PC-9 (cell line): Measurements from ENCODE around the gene CNOT3. TPM values are rescaled to one million over a fixed set of nuclear protein-coding genes. Genes with fewer than 3 reads are reported as not detected.
A peak's percentile ranks its signal among the peaks of the same experiment; 100 is the strongest.

ENCODE experiments used
- BruUV-seq: library from RNA; stranded (reverse); fragments of 400-500 nt; replicated peaks from 2 replicates; lab custom pipeline; 2021; lab: Mats Ljungman, UMichigan
- CTCF ChIA-PET: fragments of 300-600 bp; sonication (Branson Sonifier 250); formaldehyde crosslinking; loops from one replicate; lab custom pipeline; 2022; ENCODE audit warnings: antibody characterized with exemption; lab: Charles Lee
- POLR2A ChIA-PET: fragments of 300-600 bp; sonication (Branson Sonifier 250); formaldehyde crosslinking; loops from one replicate; lab custom pipeline; 2022; ENCODE audit warnings: antibody characterized with exemption; ENCODE audit not compliant: unreplicated experiment; lab: Charles Lee
- DNase-seq, 2 experiments: peaks; one replicate each; pipeline versions ENCODE4 v3.0.0 to v3.0.0-alpha.2; 2015 to 2022; ENCODE audit warnings: mixed read lengths in 1 of 2
- H2AFZ ChIP-seq: fragments of 200-600 bp; sonication (generic); 2 replicates; pipeline ENCODE4 v1.8.1; 2017; ENCODE audit warnings: antibody characterized with exemption
- H3F3A ChIP-seq: fragments of 200-600 bp; sonication (generic); 2 replicates; pipeline ENCODE4 v1.8.1; 2017; ENCODE audit warnings: antibody characterized with exemption, mild to moderate bottlenecking, low read depth; ENCODE audit not compliant: insufficient read depth
- H3K27ac ChIP-seq: fragments of 200-600 bp; sonication (generic); 2 replicates; pipeline ENCODE4 v1.6.1; 2016; ENCODE audit warnings: mixed run types
- H3K27me3 ChIP-seq: fragments of 200-600 bp; sonication (generic); 2 replicates; pipeline ENCODE4 v1.6.1; 2016; ENCODE audit warnings: low read depth, mixed run types; ENCODE audit not compliant: insufficient read depth
- H3K36me3 ChIP-seq: fragments of 200-600 bp; sonication (generic); 2 replicates; pipeline ENCODE4 v1.6.1; 2016; ENCODE audit warnings: low read depth, mixed run types
- H3K4me1 ChIP-seq: fragments of 200-600 bp; sonication (generic); replicated peaks from 2 replicates; pipeline ENCODE4 v1.6.1; 2016; ENCODE audit warnings: mixed run types; ENCODE audit not compliant: insufficient read depth
- H3K4me2 ChIP-seq: fragments of 200-600 bp; sonication (generic); 2 replicates; pipeline ENCODE4 v1.6.1; 2017; ENCODE audit warnings: mixed run types
- H3K4me3 ChIP-seq: fragments of 200-600 bp; sonication (generic); 2 replicates; pipeline ENCODE4 v1.6.1; 2016; ENCODE audit warnings: mixed run types
- H3K79me2 ChIP-seq: fragments of 200-600 bp; sonication (generic); 2 replicates; pipeline ENCODE4 v1.6.1; 2017; ENCODE audit warnings: low read depth, mixed run types
- H3K9me2 ChIP-seq: fragments of 200-600 bp; sonication (generic); 2 replicates; pipeline ENCODE4 v1.8.1; 2017; ENCODE audit warnings: mild to moderate bottlenecking; ENCODE audit not compliant: insufficient read depth
- H3K9me3 ChIP-seq: fragments of 200-600 bp; sonication (generic); 2 replicates; pipeline ENCODE4 v1.8.1; 2016; ENCODE audit warnings: low read depth; ENCODE audit not compliant: insufficient read depth
- H4K20me1 ChIP-seq: fragments of 200-600 bp; sonication (generic); 2 replicates; pipeline ENCODE4 v1.8.1; 2017; ENCODE audit not compliant: insufficient read depth
- CTCF ChIP-seq: fragments of 200-600 bp; sonication (generic); conservative IDR thresholded peaks from 2 replicates; pipeline ENCODE4 v1.6.1; 2017; ENCODE audit warnings: mixed run types, antibody characterized with exemption, mild to moderate bottlenecking, moderate library complexity
- EZH2 ChIP-seq: fragments of 200-600 bp; sonication (generic); IDR thresholded peaks from 2 replicates; pipeline ENCODE4 v1.8.0; 2017; ENCODE audit warnings: antibody characterized with exemption, low read depth
- intact Hi-C: fragments of 100-400 bp; cut with micrococcal nuclease; formaldehyde crosslinking; loops from one replicate; pipeline ENCODE4 v1.10.0; 2022; ENCODE audit not compliant: unreplicated experiment
- total RNA-seq: library from RNA; stranded (reverse); gene quantifications from 2 replicates; pipeline ENCODE4 v1.2.3, GENCODE V29; 2021

Gene CNOT3
- total RNA-seq, 1 experiment from 2014 or later: 89.1 TPM

- Histone ChIP-seq H3F3A (peaks cover 29% of the 10 kb centered on the region), H3K4me2 (peak within 1 kb of the TSS; percentile 87), H3K27ac (no peak within 1 kb of the TSS), H3K4me3 (peak within 1 kb of the TSS; percentile 68), H3K9me2 (no peaks in the 10 kb centered on the region), H2AFZ (peak within 1 kb of the TSS; percentile 91), H3K79me2 (peaks cover 23% of the 10 kb centered on the region), H3K9me3 (no peaks in the 10 kb centered on the region), H4K20me1 (no peaks in the 10 kb centered on the region), H3K36me3 (peaks cover 18% of the 10 kb centered on the region; the same call in 1 of the 2 replicates), H3K27me3 (no peaks in the 10 kb centered on the region), H3K4me1 (0 out of 2 replicates have a peak, but pooled peaks cover 7% of the 10 kb centered on the region)
- TF ChIP-seq EZH2 (no peak), CTCF (no peak)
- no TSS peak for BruUV-seq
- intact Hi-C loops: loop anchor here (1.0 to 5.0 kb wide), 4 partner anchors 13 to 310 kb away; partner anchors contain the start of genes CNOT3, PRPF31 and TFPT
- ChIA-PET POLR2A (interaction anchor here (0.6 kb wide), 1 partner anchor 236 kb away, joined by 3 read pairs; no protein-coding TSS in a partner anchor), CTCF (interaction anchor here (0.7 kb wide), 1 partner anchor 336 kb away, joined by 4 read pairs; no protein-coding TSS in a partner anchor)
- peak; percentile 96 to 99 for DNase-seq
Measured at GRCh38 chr19:54102421-54103169, 35.0 kb upstream of the CNOT3 start, which contains the start of gene NDUFA3. Gene NDUFA3 (plus strand): TSS chr19:54102855. CDS start chr19:54102879, 24 bp downstream.

GRCh38 chr19:54104998-54105715, 32.4 kb upstream of the CNOT3 start:
- Histone ChIP-seq H2AFZ (no peak overlapping the region), H4K20me1 (no peaks in the 10 kb centered on the region), H3K36me3 (peaks cover 20% of the 10 kb centered on the region), H3K9me2 (no peaks in the 10 kb centered on the region), H3F3A (peaks cover 17% of the 10 kb centered on the region; the same call in 1 of the 2 replicates), H3K4me3 (no peak overlapping the region), H3K27me3 (no peaks in the 10 kb centered on the region), H3K4me2 (no peak overlapping the region), H3K4me1 (0 out of 2 replicates have a peak, but pooled peaks cover 7% of the 10 kb centered on the region), H3K27ac (no peak overlapping the region), H3K9me3 (no peaks in the 10 kb centered on the region), H3K79me2 (peaks cover 23% of the 10 kb centered on the region)
- ChIA-PET POLR2A (no interaction called here), CTCF (no interaction called here)
- TF ChIP-seq CTCF (no peak), EZH2 (no peak)
- intact Hi-C loops: loop anchor here (5.0 kb wide), 1 partner anchor 263 kb away; no protein-coding TSS in a partner anchor
- no TSS peak for BruUV-seq
- DNase-seq: no peak

GRCh38 chr19:54105796-54106195, 31.8 kb upstream of the CNOT3 start:
- intact Hi-C loops: no loop called here
- H3K27me3 ChIP-seq: no peaks in the 10 kb centered on the region
- POLR2A ChIA-PET: no interaction called here

More at GRCh38 chr19:54105796-54106195, 31.8 kb upstream of the CNOT3 start:
- Histone ChIP-seq H3K4me2 (no peak overlapping the region), H3K9me3 (no peaks in the 10 kb centered on the region), H3K4me3 (no peak overlapping the region), H4K20me1 (no peaks in the 10 kb centered on the region), H3K27ac (no peak overlapping the region), H3F3A (peaks cover 17% of the 10 kb centered on the region; the same call in 1 of the 2 replicates), H3K9me2 (no peaks in the 10 kb centered on the region), H3K36me3 (peaks cover 20% of the 10 kb centered on the region), H3K4me1 (0 out of 2 replicates have a peak, but pooled peaks cover 7% of the 10 kb centered on the region), H3K79me2 (peaks cover 23% of the 10 kb centered on the region), H2AFZ (no peak overlapping the region)
- CTCF ChIA-PET: no interaction called here
- TF ChIP-seq CTCF: no peak
- TF ChIP-seq EZH2: no peak
- no peak for DNase-seq
- BruUV-seq: no TSS peak
